Chondrocyte (in vitro differentiated cells): ENCODE measurements around the gene DENND1A. TPM values are rescaled to one million over a fixed set of nuclear protein-coding genes. Genes with fewer than 3 reads are reported as not detected.

Experiments used
- DNase-seq: peaks from one replicate; pipeline ENCODE4 v3.0.0; 2021; ENCODE audit warnings: mixed read lengths, low spot score
- H3K27ac Mint-ChIP-seq: one replicate; pipeline ENCODE4 v1.8.0; 2021; ENCODE audit warnings: mild to moderate bottlenecking, moderate library complexity, mixed read lengths; ENCODE audit not compliant: unreplicated experiment
- H3K27me3 Mint-ChIP-seq: 2 replicates; pipeline ENCODE4 v1.8.0; 2021; ENCODE audit warnings: low read depth, mixed read lengths
- H3K36me3 Mint-ChIP-seq: 2 replicates; pipeline ENCODE4 v1.8.0; 2021; ENCODE audit warnings: low read depth, mixed read lengths
- H3K4me1 Mint-ChIP-seq: 2 replicates; pipeline ENCODE4 v1.8.0; 2021; ENCODE audit warnings: low read depth, mild to moderate bottlenecking, mixed read lengths
- H3K4me3 Mint-ChIP-seq: one replicate; pipeline ENCODE4 v1.8.0; 2021; ENCODE audit warnings: mild to moderate bottlenecking, moderate library complexity, mixed read lengths; ENCODE audit not compliant: unreplicated experiment
- H3K9me3 Mint-ChIP-seq: 2 replicates; pipeline ENCODE4 v1.8.0; 2021; ENCODE audit warnings: low read depth, mixed read lengths
- total RNA-seq: library from RNA; stranded (reverse); gene quantifications from 3 replicates; pipeline ENCODE4 v1.2.1, GENCODE V29; 2021
- TF ChIP-seq, protein P1 (sequence below): fragments of 200-600 bp; sonication (generic); IDR thresholded peaks from 2 replicates; pipeline ENCODE4 v1.5.0; 2021; ENCODE audit warnings: antibody characterized with exemption, mild to moderate bottlenecking, moderate library complexity

The DENND1A gene
- total RNA-seq, 1 donor from 2014 or later: 15.3 TPM

DNA sequence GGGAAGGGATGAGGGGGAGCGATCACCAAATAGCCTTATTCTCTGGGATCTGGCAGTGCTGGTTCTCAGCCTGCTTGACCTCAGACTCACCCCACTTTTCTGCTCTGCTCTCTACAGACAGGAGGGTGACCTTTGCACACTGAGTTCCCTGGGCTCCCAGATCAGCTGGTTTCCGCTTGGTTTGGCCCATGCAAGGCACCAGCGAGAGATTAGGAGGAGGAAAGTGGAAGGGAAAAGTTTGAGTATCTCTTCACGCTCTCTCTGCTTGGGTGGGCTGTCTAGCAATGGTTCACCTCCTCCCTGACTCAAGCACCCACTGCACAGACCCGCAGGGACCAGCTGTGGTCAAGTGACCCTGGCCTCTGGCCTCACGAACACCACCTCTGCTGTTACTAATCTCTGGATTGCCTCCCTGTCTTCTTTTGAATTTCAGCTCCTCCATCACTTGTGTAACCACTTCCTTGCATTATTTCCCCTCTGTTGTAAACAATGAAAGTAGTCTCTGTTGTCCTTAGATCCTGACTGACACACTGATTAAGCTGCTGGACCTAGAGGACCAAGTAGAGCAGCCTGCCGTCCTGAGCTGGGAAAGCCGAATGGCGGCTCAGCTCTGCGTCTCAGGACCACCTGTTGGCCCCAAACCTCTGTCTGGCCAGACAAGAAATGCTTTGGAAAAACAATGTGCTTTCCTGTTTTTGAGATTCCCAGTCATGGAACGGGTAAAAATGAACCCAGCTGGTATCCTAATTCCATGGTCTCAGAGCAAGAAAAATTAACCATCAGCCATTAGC is 387.3 kb downstream of the DENND1A start:
- Mint-ChIP-seq H3K4me1 (no peaks in the 10 kb centered on the region), H3K27ac (no peak overlapping the region), H3K36me3 (peaks cover 2% of the 10 kb centered on the region), H3K27me3 (no peaks in the 10 kb centered on the region), H3K4me3 (no peak overlapping the region), H3K9me3 (no peaks in the 10 kb centered on the region)
- no peak for DNase-seq
- TF ChIP-seq, protein P1, sequence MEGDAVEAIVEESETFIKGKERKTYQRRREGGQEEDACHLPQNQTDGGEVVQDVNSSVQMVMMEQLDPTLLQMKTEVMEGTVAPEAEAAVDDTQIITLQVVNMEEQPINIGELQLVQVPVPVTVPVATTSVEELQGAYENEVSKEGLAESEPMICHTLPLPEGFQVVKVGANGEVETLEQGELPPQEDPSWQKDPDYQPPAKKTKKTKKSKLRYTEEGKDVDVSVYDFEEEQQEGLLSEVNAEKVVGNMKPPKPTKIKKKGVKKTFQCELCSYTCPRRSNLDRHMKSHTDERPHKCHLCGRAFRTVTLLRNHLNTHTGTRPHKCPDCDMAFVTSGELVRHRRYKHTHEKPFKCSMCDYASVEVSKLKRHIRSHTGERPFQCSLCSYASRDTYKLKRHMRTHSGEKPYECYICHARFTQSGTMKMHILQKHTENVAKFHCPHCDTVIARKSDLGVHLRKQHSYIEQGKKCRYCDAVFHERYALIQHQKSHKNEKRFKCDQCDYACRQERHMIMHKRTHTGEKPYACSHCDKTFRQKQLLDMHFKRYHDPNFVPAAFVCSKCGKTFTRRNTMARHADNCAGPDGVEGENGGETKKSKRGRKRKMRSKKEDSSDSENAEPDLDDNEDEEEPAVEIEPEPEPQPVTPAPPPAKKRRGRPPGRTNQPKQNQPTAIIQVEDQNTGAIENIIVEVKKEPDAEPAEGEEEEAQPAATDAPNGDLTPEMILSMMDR: no peak

DNA sequence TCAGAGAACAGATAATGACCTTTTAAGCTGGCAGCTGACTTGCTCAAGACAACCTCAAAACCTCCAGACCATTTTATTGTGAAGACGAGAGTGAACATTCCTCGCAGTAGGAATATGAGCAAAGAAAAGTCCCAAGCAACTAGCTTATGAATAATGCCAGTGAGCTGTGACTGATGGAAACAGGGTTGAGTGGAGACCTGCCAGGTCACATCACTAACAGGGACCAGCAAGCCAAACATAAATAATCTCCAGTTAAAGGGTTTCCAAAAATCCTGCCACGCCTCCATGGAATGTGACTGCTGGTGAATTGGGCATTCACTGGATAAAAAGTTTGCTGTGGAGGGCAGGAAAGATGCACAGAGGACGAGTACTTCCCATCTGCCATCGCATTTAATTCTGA is 388.5 kb downstream of the DENND1A start:
- TF ChIP-seq, protein P1: no peak
- no peaks in the 10 kb centered on the region for H3K9me3 Mint-ChIP-seq
- peaks cover 7% of the 10 kb centered on the region for H3K36me3 Mint-ChIP-seq
- no peak overlapping the region for H3K4me3 Mint-ChIP-seq
- H3K27ac Mint-ChIP-seq: no peak overlapping the region
- H3K27me3 Mint-ChIP-seq: no peaks in the 10 kb centered on the region
- DNase-seq: no peak
- no peaks in the 10 kb centered on the region for H3K4me1 Mint-ChIP-seq

DNA sequence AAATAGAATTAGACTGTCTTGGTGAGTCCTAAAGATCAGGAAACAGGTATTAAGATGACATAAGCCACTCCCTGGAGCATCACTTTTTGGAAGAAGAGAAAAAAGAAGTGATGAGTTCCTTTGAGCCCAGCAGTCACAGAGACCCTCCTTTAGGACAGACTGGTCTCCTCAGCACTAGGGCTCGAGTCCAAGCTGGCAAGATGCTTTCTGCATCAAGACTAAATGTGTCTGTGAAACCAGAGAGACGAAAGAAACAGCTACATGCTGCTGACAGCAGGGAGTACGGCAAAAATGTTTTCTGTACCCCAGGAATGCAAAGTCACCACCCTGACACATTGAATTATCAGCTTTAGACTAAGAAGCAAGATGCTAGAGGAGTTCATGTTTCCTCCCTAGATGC is 389.5 kb downstream of the DENND1A start:
- TF ChIP-seq, protein P1: no peak
- Mint-ChIP-seq H3K27ac (no peak overlapping the region), H3K9me3 (no peaks in the 10 kb centered on the region), H3K4me3 (no peak overlapping the region), H3K4me1 (no peaks in the 10 kb centered on the region), H3K27me3 (no peaks in the 10 kb centered on the region), H3K36me3 (peaks cover 7% of the 10 kb centered on the region)
- DNase-seq: no peak

DNA sequence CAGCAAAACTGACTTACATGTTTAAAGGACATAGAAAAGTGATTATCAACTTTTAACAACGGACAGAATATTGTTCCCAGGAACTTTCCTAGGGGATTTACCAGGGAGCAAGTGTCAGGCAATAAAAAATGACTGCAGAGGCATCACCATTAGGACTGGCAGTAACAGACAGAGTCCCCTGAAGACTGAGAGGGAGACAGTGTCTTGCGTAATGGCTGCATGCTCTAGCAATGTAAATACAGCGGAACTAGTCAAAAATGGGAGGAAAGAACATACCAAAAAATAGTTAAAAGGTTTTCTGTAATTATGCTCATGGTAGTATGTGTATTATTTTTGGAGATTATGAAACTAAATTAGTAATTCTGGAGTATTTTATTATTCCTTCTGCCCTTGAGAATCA is 392.1 kb downstream of the DENND1A start:
- H3K4me3 Mint-ChIP-seq: no peak overlapping the region
- H3K9me3 Mint-ChIP-seq: peaks cover 4% of the 10 kb centered on the region
- H3K36me3 Mint-ChIP-seq: peaks cover 7% of the 10 kb centered on the region
- H3K27me3 Mint-ChIP-seq: no peaks in the 10 kb centered on the region
- DNase-seq: no peak
- H3K27ac Mint-ChIP-seq: no peak overlapping the region
- no peaks in the 10 kb centered on the region for H3K4me1 Mint-ChIP-seq
- TF ChIP-seq, protein P1: no peak

DNA sequence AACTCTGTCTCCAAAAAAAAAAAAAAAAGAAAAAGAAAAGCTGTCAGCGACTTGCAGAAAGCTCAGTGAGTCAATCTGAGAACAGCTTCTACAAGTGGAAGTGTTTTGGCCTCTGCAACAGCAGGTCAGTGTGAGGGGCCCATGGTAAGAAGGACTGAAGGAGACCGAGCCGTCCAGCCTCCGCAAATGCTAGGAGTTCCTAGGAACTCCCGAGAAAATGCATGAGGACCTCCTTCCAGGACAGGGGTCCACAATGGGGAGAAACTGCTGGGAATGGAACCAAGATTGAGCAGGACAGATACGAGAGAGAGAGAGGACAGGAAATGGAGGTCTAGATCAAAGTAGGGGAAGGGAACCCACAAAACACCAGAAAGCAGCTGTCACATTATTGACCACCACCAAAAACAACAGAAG is 393.5 kb downstream of the DENND1A start:
- Mint-ChIP-seq H3K4me1 (no peaks in the 10 kb centered on the region), H3K9me3 (peaks cover 4% of the 10 kb centered on the region), H3K27ac (no peak overlapping the region), H3K27me3 (no peaks in the 10 kb centered on the region), H3K36me3 (peaks cover 7% of the 10 kb centered on the region), H3K4me3 (no peak overlapping the region)
- TF ChIP-seq, protein P1: no peak
- DNase-seq: no peak
